Hepatocyte (in vitro differentiated cells): ENCODE data around the gene KLHL18. TPM values are rescaled to one million over a fixed set of nuclear protein-coding genes. Genes with fewer than 3 reads are reported as not detected.

Source experiments
- DNase-seq: peaks from one replicate; pipeline ENCODE4 v3.0.0-alpha.2; 2016; ENCODE audit warnings: low spot score
- H2AFZ ChIP-seq: fragments of 200-600 bp; sonication (generic); 2 replicates; pipeline ENCODE4 v1.6.0; 2016; ENCODE audit warnings: antibody characterized with exemption, mild to moderate bottlenecking
- H3K27ac ChIP-seq: fragments of 200-600 bp; sonication (generic); 2 replicates; pipeline ENCODE4 v1.5.1; 2016; ENCODE audit warnings: mild to moderate bottlenecking
- H3K27me3 ChIP-seq: fragments of 200-600 bp; sonication (generic); 2 replicates; pipeline ENCODE4 v1.6.1; 2016
- H3K36me3 ChIP-seq: fragments of 200-600 bp; sonication (generic); replicated peaks from 2 replicates; pipeline ENCODE4 v1.5.1; 2016; ENCODE audit warnings: low read depth; ENCODE audit not compliant: insufficient read depth
- H3K4me1 ChIP-seq: fragments of 200-600 bp; sonication (generic); 2 replicates; pipeline ENCODE4 v1.5.1; 2016; ENCODE audit warnings: mild to moderate bottlenecking, moderate library complexity; ENCODE audit not compliant: insufficient read depth
- H3K4me2 ChIP-seq: fragments of 200-600 bp; sonication (generic); 2 replicates; pipeline ENCODE4 v1.6.0; 2016
- H3K4me3 ChIP-seq: fragments of 200-600 bp; sonication (generic); 2 replicates; pipeline ENCODE4 v1.5.1; 2016; ENCODE audit warnings: mild to moderate bottlenecking
- H3K79me2 ChIP-seq: fragments of 200-600 bp; sonication (generic); 2 replicates; pipeline ENCODE4 v1.6.0; 2017; ENCODE audit warnings: mild to moderate bottlenecking
- H3K9me2 ChIP-seq: fragments of 200-600 bp; sonication (generic); replicated peaks from 2 replicates; pipeline ENCODE4 v1.6.0; 2017; ENCODE audit warnings: mild to moderate bottlenecking; ENCODE audit not compliant: insufficient read depth
- H3K9me3 ChIP-seq: fragments of 200-600 bp; sonication (generic); 2 replicates; pipeline ENCODE4 v1.5.1; 2016; ENCODE audit warnings: low read depth, mild to moderate bottlenecking
- H4K20me1 ChIP-seq: fragments of 200-600 bp; sonication (generic); 2 replicates; pipeline ENCODE4 v1.6.0; 2016; ENCODE audit warnings: mild to moderate bottlenecking; ENCODE audit not compliant: insufficient read depth, poor library complexity, severe bottlenecking
- CTCF ChIP-seq: fragments of 200-600 bp; sonication (generic); IDR thresholded peaks from 2 replicates; pipeline ENCODE4 v1.5.1; 2016; ENCODE audit warnings: antibody characterized with exemption, mild to moderate bottlenecking; ENCODE audit not compliant: poor library complexity
- EZH2 ChIP-seq: fragments of 200-600 bp; sonication (generic); IDR thresholded peaks from 2 replicates; pipeline ENCODE4 v1.6.1; 2016; ENCODE audit warnings: antibody characterized with exemption, mild to moderate bottlenecking, borderline replicate concordance
- EZH2phosphoT487 ChIP-seq: fragments of 200-600 bp; sonication (generic); IDR thresholded peaks from one replicate; pipeline ENCODE4 v1.6.1; 2018; ENCODE audit warnings: antibody characterized with exemption, mild to moderate bottlenecking, low read depth, moderate library complexity; ENCODE audit not compliant: unreplicated experiment, severe bottlenecking
- WGBS: methylation state at CpG from one replicate; pipeline ENCODE4 v1.1.6; 2016; ENCODE audit warnings: low lambda C conversion rate; ENCODE audit errors: missing lambda C conversion rate; 5-methylcytosine and 5-hydroxymethylcytosine counted together
- polyA plus RNA-seq: library from polyadenylated mRNA; unstranded; fragments of >200 nt; fragmentation: Nextera tagmentation; extraction: Ambion mirVana; gene quantifications from 2 replicates; pipeline ENCODE4 v1.2.1, GENCODE V29; 2016
- total RNA-seq: library from RNA; depleted of rRNA; stranded (reverse); fragments of >200 nt; gene quantifications from 2 replicates; pipeline ENCODE4 v1.2.3, GENCODE V29; 2014

The KLHL18 gene
- total and polyA plus RNA-seq, 2 experiments from 2014 or later, result 11.6 to 13.6 TPM

DNA sequence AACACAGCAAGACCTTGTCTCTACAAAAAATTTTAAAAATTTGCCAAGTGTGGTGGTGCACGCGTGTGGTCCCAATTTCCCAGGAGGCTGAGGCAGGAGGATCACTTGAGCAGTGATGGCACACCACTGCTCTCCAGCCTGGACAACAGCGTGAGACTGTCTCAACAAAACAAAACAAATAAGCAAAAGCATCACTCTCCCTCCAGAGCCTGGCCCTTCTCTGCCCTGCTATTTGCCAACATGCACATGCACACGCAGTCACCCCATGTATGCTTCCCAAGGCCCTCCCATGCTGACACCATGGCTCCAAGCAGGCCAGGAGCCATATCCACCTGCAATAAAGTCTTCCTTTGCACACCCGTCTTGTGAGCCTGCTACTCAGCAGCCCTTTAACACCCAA, 2.2 kb upstream of the KLHL18 start:
- peaks cover 12% of the 10 kb centered on the region for H3K4me1 ChIP-seq
- no peak overlapping the region for H3K4me3 ChIP-seq
- no peak overlapping the region for H3K4me2 ChIP-seq
- no peaks in the 10 kb centered on the region for H4K20me1 ChIP-seq
- H3K36me3 ChIP-seq, result no peaks in the 10 kb centered on the region
- no peak overlapping the region for H2AFZ ChIP-seq
- no peak for DNase-seq
- TF ChIP-seq CTCF (no peak), EZH2 (no peak), EZH2phosphoT487 (no peak)
- H3K27me3 ChIP-seq, result no peaks in the 10 kb centered on the region
- no peak overlapping the region for H3K27ac ChIP-seq
- H3K9me3 ChIP-seq, result no peaks in the 10 kb centered on the region
- 95% methylated on average over 5 of the region's 5 CpGs for WGBS
- no peaks in the 10 kb centered on the region for H3K9me2 ChIP-seq
- H3K79me2 ChIP-seq, result peaks cover 31% of the 10 kb centered on the region

- Histone ChIP-seq H3K4me1 (peaks cover 12% of the 10 kb centered on the region), H3K9me3 (no peaks in the 10 kb centered on the region), H3K79me2 (peaks cover 56% of the 10 kb centered on the region), H3K4me3 (peak overlapping the region; percentile 35), H4K20me1 (no peaks in the 10 kb centered on the region), H2AFZ (peak overlapping the region; percentile 62), H3K36me3 (no peaks in the 10 kb centered on the region), H3K27me3 (no peaks in the 10 kb centered on the region), H3K4me2 (peak overlapping the region; percentile 83), H3K9me2 (no peaks in the 10 kb centered on the region), H3K27ac (peak overlapping the region; percentile 96)
- DNase-seq, result no peak
- TF ChIP-seq EZH2phosphoT487 (no peak), EZH2 (no peak), CTCF (no peak)
- WGBS, result 0% methylated on average over 4 of the region's 10 CpGs
These were observed 421 bp downstream of the KLHL18 start for GRCh38 chr3:47283193-47283537.

- H3K79me2 ChIP-seq, result peaks cover 62% of the 10 kb centered on the region
- 31% methylated on average over 11 of the region's 12 CpGs for whole genome bisulfite sequencing
- peak; percentile 19 for DNase-seq
- H3K27ac ChIP-seq, result peak overlapping the region; percentile 96
- no peaks in the 10 kb centered on the region for H3K9me2 ChIP-seq
- peaks cover 12% of the 10 kb centered on the region for H3K4me1 ChIP-seq
- no peaks in the 10 kb centered on the region for H3K9me3 ChIP-seq
- peak overlapping the region; percentile 62 for H2AFZ ChIP-seq
- no peaks in the 10 kb centered on the region for H3K27me3 ChIP-seq
- no peaks in the 10 kb centered on the region for H4K20me1 ChIP-seq
- H3K36me3 ChIP-seq, result no peaks in the 10 kb centered on the region
- peak overlapping the region; percentile 83 for H3K4me2 ChIP-seq
- peak overlapping the region; percentile 35 for H3K4me3 ChIP-seq
- TF ChIP-seq EZH2phosphoT487, result no peak
- no peak for TF ChIP-seq EZH2
- TF ChIP-seq CTCF, result no peak
These were observed 1.0 kb downstream of the KLHL18 start for GRCh38 chr3:47283591-47284364.
